GF-D8 (cell line): ENCODE data around the gene FXYD2.

Experiments used
- DNase-seq: peaks from one replicate; lab custom pipeline; 2025; lab: John Stamatoyannopoulos, UW

The FXYD2 gene

DNA sequence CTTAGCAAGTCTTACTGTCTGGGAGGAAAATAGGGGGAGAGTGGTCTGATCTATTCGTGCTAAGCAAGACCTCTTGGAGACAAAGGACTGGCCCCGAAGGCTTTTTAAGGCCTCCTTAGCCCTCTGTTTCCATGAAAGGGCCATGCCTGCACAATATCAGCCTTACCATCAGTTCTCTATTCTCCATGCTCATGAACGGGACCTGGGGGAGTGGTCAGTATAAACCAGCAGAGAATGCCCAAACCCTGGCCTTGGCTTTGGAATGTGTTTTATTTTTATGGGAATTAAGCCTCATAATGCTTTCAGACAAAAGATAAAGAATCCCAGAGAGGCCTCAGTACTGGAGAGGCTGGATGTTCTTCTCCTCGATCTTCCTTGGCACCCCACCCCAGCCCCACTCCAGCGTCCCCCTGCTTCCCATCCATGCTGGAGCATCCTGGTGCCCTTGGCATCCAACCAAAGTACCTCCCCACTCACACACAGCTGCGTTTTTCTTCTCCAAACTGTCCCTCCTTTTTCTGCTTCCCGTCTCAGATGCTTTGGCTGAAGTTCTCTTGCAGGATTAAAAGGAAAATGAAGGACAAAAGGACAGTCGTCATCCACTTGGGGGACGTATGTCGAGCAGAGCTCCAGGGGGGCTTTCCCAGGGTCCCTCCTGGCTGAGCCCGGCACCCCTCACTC, 33.3 kb upstream of the FXYD2 start:
- DNase-seq: no peak

DNA sequence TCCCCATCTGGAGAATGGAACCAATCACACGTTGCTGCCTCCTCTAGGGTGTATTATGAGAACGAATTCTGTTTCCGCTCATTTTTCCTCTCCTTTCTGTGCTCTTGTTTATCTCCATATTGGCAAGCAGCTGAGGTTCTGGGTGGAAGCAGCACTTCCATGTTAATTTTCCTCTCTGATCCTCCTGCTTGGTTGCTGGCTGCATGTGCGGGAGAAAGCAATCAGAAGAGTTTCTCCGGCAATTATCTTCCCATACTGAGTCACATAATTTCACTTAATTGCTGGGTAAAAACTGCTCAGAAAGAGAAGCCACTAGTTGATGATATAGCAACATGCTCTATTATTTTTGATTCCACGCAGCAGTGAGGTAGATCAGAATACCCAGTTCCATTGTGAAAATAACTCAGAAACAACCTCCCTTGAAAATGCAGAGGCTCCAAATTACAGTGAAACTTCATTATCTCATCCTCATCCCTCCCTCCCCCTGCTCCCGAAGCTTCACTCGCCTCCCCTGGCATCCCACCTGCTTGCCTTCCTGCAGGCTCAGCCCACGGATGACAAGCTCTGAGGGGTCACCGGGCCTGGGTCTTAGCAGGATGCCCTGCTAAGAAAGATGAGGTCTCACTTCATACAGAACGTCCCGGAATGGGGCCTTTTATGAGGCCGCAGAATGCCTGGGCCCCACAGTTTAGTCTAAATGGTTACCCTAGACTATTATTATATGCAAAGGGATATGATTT, 31.5 kb upstream of the FXYD2 start:
- no peak for DNase-seq

DNA sequence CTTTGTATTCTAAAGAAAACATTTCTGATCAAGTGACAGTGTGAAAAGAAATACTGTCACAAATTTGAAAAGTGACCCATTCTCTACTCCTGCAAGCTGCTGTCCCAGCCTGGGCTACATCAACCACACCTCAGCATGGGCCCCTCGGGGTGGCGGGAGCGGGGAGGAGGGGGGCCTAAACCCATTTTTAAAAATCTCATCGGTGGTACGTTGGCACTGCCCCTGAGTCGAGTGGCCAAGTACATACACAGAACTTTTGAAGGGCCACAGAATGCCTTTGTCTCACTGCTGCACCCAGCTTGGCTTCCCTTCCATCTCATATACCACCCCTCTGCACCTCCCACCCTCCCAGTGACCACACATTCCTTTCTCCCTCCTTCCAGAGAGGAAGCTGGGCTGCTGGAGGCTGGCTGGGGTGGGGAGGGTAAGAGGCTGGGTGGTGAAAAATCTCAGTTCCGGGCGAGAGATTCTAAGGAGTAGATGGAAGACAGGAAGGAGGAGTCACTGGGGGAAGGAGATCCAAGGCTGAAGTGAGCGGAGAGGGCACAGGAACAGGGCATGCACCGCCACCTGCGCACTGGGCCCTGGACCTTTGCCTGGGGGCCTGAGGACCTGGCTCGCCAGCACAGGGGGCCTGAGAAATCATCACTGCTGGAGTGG, 30.8 kb upstream of the FXYD2 start:
- no peak for DNase-seq

DNA sequence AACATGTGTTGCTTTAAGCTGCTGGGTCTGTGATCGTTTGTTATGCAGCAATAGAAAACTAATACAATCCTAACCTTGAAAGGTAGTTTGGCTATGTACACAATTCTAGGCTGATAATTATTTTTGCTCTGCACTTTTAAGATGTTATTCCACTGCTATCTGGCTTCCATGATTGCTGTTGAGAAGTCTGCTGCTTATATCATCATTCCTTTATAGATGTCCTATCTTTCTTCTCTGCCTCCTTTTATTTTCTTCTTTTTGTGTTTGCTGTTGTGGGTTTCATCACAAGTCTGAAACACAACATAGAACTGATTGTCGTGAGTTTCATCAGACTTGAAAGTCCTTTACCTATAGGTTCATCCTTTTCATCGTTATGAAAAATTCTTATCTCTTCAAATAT, 27.8 kb upstream of the FXYD2 start:
- no peak for DNase-seq

DNA sequence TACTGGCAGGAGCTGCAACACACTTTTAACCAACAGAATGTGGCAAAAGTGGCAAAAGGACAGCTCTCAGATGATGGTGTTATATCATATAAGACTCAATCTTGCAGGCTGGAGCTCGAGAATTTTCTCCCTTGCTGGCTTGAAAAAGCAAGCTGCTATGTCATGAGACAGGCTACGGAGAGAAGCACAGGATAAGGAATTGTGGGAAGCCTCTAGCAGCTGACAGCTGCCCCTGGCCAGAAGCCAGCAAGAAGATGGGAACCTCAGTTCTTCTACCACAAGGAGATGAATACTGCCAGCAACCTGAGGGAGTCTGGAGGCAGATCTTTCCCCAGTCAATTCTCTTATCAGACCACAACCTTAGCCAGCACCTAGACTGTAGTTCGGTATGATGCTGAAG, 27.3 kb upstream of the FXYD2 start:
- DNase-seq: no peak

DNA sequence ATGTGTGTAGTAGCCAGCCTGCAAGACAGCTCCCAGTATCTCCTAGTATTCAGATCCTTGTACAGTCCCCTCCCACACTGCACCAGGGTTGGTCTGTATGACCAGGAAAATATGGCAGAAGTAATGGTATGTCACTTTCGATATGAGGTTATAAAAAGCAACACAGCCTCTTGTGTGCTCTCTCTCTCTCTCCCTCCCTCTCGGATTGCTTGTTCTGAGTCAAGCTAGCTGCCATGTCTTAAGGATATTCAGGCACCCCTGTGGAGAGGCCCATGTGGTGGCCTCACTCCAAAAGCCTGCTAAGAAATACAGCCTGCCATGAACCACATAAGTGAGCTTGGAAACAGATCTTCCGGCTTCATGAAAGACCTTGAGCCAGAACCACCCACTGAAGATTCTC, 26.6 kb upstream of the FXYD2 start:
- DNase-seq: no peak

DNA sequence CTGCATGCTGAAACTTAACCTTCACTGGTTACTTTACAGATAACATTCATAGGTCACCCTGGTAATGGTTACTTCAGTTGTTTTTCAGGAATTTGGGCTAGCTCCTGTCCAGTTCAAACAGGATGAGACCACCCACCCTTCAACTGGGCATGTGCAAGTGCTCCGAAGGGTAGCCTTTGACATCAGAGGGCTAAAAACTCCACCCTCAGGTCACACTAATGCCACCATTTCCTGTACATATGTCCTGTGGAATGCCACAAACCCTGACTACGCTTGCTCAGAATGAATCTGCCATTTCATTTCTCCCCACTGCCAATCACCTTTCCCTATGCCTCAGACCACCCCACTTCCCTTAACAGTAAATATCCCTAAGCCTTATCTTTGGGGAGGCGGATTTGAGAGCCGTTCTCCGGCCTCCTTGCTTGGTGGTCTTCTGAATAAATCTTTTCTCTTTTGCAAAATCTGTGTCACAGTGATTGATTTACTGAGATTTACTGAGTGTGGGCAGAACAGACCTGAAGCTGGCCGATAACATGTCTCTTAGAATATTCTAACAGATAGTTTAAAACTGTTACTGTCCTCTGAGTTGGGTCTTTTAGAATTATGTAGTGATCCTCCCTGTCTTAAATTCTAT, 25.4 kb upstream of the FXYD2 start:
- DNase-seq: no peak

DNA sequence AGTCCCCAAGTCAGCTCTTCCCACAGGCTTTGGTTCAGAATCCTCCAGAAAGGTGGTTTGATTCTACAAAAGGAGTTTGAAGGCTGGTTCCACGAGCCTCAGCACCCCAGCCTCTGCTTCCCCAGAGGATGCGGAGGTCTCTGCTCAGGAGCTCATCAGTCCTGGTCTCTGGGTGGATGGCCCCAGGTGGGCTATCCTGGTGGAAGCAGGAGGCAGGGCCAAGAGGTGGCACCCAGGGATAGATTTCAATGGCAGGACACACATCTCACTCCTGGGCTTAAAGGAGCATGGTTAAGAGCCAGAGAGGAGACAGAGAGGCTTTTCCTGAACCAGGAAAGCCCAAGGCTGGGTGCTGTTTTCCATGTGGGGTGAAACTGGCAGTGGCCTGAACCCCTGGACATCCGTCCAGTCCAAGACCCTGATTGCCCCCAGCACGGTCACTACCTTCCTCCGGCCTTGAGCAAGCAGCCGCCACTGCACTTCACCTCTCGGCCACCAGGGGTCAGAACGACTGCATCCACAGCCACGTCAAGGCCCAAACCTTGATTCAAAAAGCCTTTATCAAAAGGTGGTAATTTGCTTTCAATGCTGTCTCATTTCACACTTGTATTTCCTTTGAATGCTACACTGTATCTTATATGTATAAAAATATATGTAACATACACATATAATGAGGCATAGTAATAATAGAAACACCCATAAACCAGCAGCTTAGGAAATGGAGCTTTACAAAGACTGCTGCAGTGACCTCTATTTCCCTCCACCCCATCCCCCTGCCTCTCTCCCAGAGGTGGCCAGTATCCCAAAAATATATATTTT, 19.3 kb upstream of the FXYD2 start:
- no peak for DNase-seq

DNA sequence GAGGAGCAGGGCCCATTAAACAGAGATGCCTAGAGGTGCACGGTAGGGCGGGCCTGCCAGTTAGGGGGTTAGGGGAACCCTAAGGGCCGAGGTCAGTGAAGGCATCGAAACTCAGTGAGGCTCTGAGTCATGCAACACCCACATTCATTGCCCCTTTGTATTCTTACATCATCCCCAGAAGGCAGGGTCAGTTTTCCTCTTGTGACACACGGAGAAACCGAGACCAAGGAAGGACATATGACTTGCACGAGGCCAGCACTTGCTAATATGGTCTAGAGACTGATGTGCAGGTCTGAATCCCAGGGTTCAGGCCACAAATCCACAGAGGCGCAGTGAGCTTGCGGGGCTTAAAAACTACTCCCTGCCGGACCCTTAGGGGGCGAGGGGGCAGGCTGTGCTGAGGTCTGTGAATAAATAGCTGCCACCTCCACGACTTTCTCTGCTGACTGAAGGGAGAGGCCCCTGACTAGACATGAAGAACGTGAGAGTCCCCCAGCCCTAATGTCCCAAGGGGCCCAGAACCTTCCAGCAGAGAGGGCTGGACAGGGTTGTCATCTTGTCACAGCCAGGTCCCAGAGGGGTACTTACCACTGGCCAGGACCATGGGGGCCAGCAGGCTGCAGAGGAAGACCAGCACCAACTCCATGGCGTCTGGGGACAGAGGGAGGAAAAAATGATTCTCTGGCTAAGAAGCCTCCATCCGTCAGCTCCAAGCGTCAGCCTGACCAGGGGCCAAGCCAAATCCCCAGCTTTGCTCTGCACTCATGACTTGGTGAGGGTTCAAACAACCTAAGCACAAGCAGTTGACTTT, 17.8 kb upstream of the FXYD2 start:
- no peak for DNase-seq

DNA sequence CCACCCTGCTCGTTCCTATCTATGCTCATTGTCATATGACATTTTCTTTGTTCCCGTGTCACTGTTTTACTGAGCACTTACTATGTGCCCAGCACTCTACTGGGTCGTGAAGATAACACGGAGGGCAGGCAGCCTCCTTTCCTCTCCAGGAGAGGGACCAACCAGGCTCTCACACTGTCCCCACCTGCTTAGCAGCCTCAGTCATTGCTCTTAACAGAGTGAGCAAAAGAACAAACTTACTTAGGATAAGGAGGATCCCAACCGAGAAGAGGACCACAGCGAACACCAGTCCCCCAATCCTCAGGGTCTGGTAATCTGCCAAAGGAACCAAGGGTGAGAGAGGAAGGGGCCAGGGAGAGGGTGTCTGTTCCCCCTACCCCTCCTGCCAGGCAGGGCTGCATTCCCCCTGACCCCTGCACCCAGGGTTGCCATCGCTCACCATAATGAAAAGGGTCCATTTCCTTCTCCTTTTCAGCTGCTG, 17.0 kb upstream of the FXYD2 start:
- no peak for DNase-seq

DNA sequence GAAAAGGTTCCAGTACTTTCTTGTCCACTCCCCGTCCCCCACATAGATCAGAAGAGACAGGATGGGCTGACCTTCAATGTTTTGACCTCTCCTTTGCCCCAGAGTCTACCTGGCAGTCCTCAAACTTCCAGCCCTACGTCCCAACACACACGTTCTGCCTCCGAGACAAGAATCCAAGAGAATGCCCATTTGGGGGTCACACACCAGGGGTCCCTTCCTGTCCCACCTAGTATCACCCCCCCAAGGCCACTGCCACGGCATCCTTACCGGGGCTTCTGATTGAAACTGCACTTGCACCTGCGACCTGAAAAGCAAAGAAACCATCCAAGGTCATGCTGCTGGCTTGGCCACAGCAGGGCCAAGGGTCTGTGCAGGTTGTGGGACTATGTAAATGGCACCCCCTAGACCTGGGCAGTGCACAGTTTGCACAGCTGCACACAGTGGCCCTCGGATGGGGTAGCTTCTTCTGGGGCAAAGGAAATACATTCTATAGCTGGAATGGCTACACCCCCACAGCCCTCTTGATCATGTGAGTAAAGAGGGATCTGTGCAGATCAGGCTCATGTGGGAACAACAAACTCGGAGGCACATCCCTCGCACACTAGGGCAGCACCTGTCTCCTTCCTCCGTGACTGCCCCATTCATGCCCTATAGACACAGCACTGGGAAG, 16.5 kb upstream of the FXYD2 start:
- no peak for DNase-seq

DNA sequence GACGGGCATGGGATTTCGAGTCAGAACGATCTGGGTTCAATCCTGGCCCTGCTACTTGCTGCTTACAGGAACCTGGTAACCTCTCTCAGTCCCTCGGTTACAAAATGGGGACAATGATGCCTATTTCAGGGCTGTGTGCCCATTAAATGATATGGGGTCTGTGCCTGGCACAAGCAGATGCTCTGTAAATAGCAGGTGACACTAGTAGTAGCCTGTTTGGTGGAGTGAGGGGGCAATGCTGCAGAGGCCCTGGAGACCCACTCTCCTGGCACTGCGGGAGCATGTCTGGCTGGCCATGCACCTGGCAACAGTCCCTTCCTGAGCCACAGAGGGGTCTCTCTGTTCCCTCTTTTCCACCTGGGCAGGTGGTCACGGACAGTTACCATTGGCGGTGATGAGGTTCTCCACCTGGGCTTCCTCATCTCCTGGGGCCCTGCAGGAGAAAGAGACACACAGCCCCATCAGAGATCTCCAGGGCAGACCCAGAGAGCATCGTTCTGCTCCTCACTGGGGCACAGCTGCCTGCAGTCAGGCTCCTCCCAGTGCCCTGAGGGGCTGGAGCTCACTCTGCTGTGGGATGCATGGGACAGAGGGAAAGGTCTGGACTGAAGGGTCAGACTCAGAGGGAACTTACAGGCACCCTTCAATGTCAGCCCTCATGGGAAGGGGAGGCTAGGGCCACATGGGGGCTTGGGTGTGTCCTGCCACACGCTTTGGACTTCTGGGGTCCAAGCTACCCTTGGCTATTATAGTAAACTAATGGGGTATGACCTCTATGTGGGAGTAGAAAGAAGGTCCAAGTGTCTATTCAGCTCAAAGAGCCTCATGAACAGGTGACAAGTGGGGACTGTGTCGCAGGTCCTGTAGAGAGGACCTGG, 15.6 kb upstream of the FXYD2 start:
- DNase-seq: no peak

DNA sequence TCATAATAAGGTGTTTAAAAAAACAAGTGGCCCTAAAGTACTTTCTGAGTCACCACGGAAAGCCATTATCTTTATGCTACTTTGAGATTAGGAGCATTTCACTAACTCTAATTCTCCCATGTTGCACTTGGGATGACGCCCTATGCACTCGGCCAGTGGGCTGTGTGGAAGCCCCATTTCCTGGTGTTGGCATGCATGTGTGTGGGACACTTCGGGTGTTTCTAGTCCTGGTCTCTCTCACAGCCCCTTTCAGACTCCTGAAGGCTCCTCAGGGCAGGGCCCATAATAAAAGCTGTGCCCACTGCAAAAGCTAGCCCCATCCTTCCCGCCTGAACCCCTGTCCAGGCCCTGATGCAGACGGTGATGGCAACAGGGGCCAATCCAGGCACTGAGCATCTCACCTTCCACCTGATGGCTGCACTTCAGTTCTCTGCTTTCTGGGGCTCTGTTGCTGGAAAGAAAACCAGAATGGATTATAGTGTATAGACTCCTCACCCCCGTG, 14.9 kb upstream of the FXYD2 start:
- DNase-seq: no peak

DNA sequence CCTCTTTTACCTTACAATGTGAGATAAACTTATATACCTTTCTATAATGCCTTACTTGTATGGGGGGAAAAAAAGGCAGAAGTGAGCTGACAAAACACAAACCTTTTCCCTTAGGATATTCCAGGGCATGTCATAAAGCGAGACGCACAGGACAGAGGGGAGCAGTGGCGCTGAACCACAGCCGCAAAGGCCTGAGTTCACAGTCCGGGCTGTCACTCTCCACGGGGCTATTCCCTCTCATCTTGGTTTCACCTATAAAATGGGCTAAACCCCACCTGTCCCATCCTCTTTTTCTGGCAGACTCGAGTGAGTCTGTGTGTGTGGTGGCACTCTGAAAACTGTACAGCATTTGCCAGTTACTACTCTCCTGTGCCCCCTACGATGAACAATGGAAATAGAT, 14.4 kb upstream of the FXYD2 start:
- no peak for DNase-seq

DNA sequence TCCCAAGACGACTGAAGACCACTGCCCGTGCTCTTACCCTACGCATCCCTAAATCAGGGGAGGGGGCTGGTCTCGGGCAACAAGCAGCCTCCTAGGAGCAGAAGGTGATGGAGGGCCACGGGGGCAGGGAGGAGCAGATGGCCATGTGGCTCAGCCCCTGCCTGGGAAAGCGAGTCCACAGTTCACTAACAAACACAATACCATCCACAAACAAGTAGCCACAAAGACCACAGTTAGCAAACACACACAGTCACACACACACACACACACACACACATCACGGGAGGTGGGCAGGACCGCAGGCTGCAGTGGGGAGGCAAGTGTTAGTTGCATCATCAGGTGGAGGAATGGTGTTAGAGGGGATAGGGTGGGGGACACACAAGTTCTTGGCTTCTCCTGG, 13.2 kb upstream of the FXYD2 start:
- DNase-seq: no peak

DNA sequence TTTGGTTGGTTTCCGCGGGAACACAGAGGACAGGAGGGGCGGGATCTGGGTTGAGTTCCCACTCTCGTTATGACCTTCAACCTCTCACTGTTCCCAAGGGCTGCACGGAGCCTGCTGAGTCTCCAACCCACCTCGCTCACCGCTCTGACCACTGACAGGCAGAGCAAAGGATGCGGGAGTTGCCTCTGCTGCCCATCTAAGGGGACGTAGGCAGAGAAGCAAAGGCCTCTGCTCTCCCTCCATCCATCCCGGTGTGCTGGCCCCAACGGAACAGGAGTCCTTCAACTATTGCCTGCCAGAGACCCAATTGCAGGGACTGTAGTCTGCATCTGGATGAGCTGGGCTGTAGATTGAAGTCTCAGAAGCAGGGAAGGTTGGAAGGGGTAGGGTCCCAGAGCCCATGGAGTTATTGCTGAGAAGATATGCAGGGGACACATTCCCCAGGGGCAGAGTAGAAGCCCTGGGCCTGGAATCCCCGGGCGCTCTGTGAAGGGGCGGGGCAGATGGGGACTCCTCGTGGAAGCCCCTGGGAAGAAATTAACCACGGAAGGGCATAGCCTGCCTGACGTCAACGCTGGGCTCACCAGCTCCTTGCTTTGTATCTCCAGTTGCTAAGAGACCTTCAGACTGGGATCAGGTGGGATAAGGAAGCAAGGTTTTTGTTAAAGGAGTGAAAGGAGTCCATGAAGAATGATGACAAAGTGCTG, 12.7 kb upstream of the FXYD2 start:
- DNase-seq: no peak

DNA sequence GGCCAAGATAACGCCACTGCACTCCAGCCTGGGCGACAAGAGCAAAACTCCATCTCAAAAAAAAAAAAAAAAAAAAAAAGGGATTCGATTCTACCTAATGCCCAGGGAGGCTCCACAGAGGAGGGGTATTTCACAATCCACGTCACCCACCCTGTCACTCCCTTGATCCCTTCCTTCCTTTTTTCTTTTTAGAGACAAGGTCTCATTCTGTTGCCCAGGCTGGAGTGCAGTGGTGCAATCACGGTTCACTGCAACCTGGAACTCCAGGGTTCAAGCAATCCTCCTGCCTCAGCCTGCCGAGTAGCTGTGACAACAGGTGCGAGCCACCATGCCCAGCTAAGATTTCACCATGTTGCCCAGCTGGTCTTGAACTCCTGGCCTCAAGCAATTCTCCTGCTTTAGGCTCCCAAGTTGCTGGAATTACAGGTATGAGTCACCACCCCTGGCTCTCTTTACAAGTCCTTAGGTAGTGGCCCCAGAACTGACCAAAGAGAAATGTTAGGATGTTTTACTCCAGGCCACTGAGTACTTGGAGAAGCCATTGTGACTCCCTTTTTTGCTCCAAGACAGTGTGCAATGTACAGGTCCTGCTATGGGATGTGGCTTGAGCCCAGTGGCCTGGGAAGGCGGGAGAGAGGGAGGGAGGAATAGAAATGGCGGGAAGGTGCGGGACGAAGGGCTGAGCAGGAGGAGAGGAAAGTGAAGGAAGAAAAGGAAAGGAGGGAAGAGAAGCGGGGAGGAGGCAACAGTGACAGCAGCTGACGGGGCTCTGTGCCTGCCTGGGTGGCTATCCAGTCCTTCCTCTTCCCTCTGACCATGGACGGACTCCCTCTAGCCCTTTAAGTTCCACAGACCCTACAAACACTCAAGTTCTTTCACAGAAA, 11.8 kb upstream of the FXYD2 start:
- no peak for DNase-seq

DNA sequence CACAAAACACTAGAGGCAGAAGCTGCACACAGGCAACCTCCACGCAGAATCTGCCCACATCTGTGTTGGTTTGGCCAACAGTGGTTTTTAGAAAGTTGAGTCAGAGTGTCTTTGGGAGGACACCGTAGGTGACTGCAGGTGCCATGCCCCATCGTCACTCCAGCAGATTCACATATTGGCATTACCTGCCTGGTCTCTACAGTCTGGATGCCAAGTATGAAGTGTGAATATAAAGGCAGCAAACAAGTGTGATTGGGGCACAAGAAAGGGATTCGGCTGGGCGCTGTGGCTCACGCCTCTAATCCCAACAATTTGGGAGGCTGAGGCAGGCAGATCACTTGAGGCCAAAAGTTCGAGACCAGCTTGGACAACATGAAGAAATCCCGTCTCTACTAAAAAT, 11.0 kb upstream of the FXYD2 start:
- no peak for DNase-seq
